Neural crest cell (in vitro differentiated cells): ENCODE data around the gene SLC6A18. TPM values are rescaled to one million over a fixed set of nuclear protein-coding genes. Genes with fewer than 3 reads are reported as not detected.
"Not testable (repeated sequence)": the region's sequence is repeated elsewhere in the genome, so short reads cannot be mapped to it uniquely, and the experiment has no call there.

Experiments
- DNase-seq: peaks from one replicate; pipeline ENCODE4 v3.0.0; 2021; ENCODE audit warnings: low read depth, mixed read lengths, low spot score
- H3K27ac Mint-ChIP-seq: one replicate; pipeline ENCODE4 v1.8.0; 2021; ENCODE audit warnings: mild to moderate bottlenecking, mixed read lengths; ENCODE audit not compliant: unreplicated experiment
- H3K27me3 Mint-ChIP-seq: 2 replicates; pipeline ENCODE4 v1.8.0; 2021; ENCODE audit warnings: low read depth, mild to moderate bottlenecking, mixed read lengths
- H3K36me3 Mint-ChIP-seq: 2 replicates; pipeline ENCODE4 v1.8.0; 2021; ENCODE audit warnings: low read depth, mild to moderate bottlenecking, mixed read lengths
- H3K4me1 Mint-ChIP-seq: 2 replicates; pipeline ENCODE4 v1.8.0; 2021; ENCODE audit warnings: mixed read lengths
- H3K4me3 Mint-ChIP-seq: one replicate; pipeline ENCODE4 v1.8.0; 2021; ENCODE audit warnings: mild to moderate bottlenecking, mixed read lengths
- H3K9me3 Mint-ChIP-seq: 2 replicates; pipeline ENCODE4 v1.8.0; 2021; ENCODE audit warnings: mixed read lengths
- CTCF ChIP-seq: fragments of 200-600 bp; sonication (generic); conservative IDR thresholded peaks from 2 replicates; pipeline ENCODE4 v1.5.0; 2021; ENCODE audit warnings: antibody characterized with exemption, mild to moderate bottlenecking
- total RNA-seq: library from RNA; stranded (reverse); gene quantifications from 2 replicates; pipeline ENCODE4 v1.2.1, GENCODE V29; 2021

SLC6A18 gene
- total RNA-seq, 1 donor from 2014 or later = not detected

GRCh38 chr5:1285141-1285540, 60.0 kb downstream of the SLC6A18 start:
- H3K36me3 Mint-ChIP-seq = no peaks in the 10 kb centered on the region
- H3K9me3 Mint-ChIP-seq = no peaks in the 10 kb centered on the region
- no peaks in the 10 kb centered on the region for H3K4me1 Mint-ChIP-seq
- H3K27ac Mint-ChIP-seq = no peak overlapping the region
- no peaks in the 10 kb centered on the region for H3K27me3 Mint-ChIP-seq
- H3K4me3 Mint-ChIP-seq = no peak overlapping the region
- TF ChIP-seq CTCF = no peak
- DNase-seq = no peak

- H3K27ac Mint-ChIP-seq = no peak overlapping the region
- no peak overlapping the region for H3K4me3 Mint-ChIP-seq
- no peaks in the 10 kb centered on the region for H3K27me3 Mint-ChIP-seq
- H3K9me3 Mint-ChIP-seq = no peaks in the 10 kb centered on the region
- no peak for TF ChIP-seq CTCF
- no peaks in the 10 kb centered on the region for H3K4me1 Mint-ChIP-seq
- no peaks in the 10 kb centered on the region for H3K36me3 Mint-ChIP-seq
- no peak for DNase-seq
Measured at GRCh38 chr5:1285883-1286291, 60.7 kb downstream of the SLC6A18 start.

GRCh38 chr5:1288439-1289335, 63.5 kb downstream of the SLC6A18 start:
- TF ChIP-seq CTCF = no peak
- no peak overlapping the region for H3K27ac Mint-ChIP-seq
- H3K36me3 Mint-ChIP-seq = no peaks in the 10 kb centered on the region
- H3K4me1 Mint-ChIP-seq = no peaks in the 10 kb centered on the region
- no peak overlapping the region for H3K4me3 Mint-ChIP-seq
- no peak for DNase-seq
- no peaks in the 10 kb centered on the region for H3K9me3 Mint-ChIP-seq
- H3K27me3 Mint-ChIP-seq = peaks cover 16% of the 10 kb centered on the region

GRCh38 chr5:1289559-1289958, 64.4 kb downstream of the SLC6A18 start:
- H3K4me3 Mint-ChIP-seq, H3K27ac Mint-ChIP-seq, H3K9me3 Mint-ChIP-seq, H3K36me3 Mint-ChIP-seq, H3K4me1 Mint-ChIP-seq, DNase-seq: not testable (repeated sequence)
- peaks cover 18% of the 10 kb centered on the region for H3K27me3 Mint-ChIP-seq

- not testable (repeated sequence) for H3K4me3 Mint-ChIP-seq, H3K4me1 Mint-ChIP-seq, H3K36me3 Mint-ChIP-seq, DNase-seq, H3K9me3 Mint-ChIP-seq, H3K27ac Mint-ChIP-seq
- H3K27me3 Mint-ChIP-seq = peaks cover 25% of the 10 kb centered on the region
Measured at GRCh38 chr5:1290956-1291355, 65.8 kb downstream of the SLC6A18 start.

GRCh38 chr5:1291611-1292080, 66.5 kb downstream of the SLC6A18 start:
- no peak for DNase-seq
- no peaks in the 10 kb centered on the region for H3K36me3 Mint-ChIP-seq
- H3K27me3 Mint-ChIP-seq = peaks cover 32% of the 10 kb centered on the region
- no peak overlapping the region for H3K27ac Mint-ChIP-seq
- no peak overlapping the region for H3K4me3 Mint-ChIP-seq
- TF ChIP-seq CTCF = no peak
- H3K9me3 Mint-ChIP-seq = no peaks in the 10 kb centered on the region
- H3K4me1 Mint-ChIP-seq = no peaks in the 10 kb centered on the region
